Liver (tissue), 9 donors: ENCODE measurements around the gene TRPM8. TPM values are rescaled to one million over a fixed set of nuclear protein-coding genes. Genes with fewer than 3 reads are reported as not detected.

Experiments
- DNase-seq: peaks from one replicate; pipeline ENCODE4 v3.0.0-alpha.2; 2017; ENCODE audit warnings: low spot score
- H3K27ac ChIP-seq, 2 donors: one replicate each; pipeline ENCODE4 v1.7.0; 2013; ENCODE audit warnings: inconsistent platforms in 2 of 2, low read length in 2 of 2, control low read depth in 1 of 2, low read depth in 1 of 2, mild to moderate bottlenecking in 1 of 2
- H3K27me3 ChIP-seq, 4 donors: one replicate each; pipeline versions ENCODE4 v1.6.1 to v1.7.0; 2013; ENCODE audit warnings: low read length in 3 of 4, inconsistent platforms in 1 of 4, mild to moderate bottlenecking in 1 of 4, moderate library complexity in 1 of 4; ENCODE audit not compliant: control insufficient read depth in 4 of 4, insufficient read depth in 4 of 4
- H3K36me3 ChIP-seq, 4 donors: one replicate each; pipeline versions ENCODE4 v1.6.1 to v1.7.0; 2013; ENCODE audit warnings: low read length in 3 of 4, mild to moderate bottlenecking in 3 of 4, low read depth in 1 of 4, moderate library complexity in 1 of 4; ENCODE audit not compliant: control insufficient read depth in 4 of 4, insufficient read depth in 3 of 4
- H3K4me1 ChIP-seq, 4 donors: one replicate each; pipeline versions ENCODE4 v1.6.1 to v1.7.0; 2013; ENCODE audit warnings: low read length in 3 of 4, mild to moderate bottlenecking in 3 of 4, moderate library complexity in 1 of 4; ENCODE audit not compliant: control insufficient read depth in 4 of 4, insufficient read depth in 4 of 4
- H3K4me3 ChIP-seq, 3 donors: one replicate each; pipeline versions ENCODE4 v1.6.1 to v1.7.0; 2013; ENCODE audit warnings: low read length in 3 of 3, control low read depth in 1 of 3, low read depth in 1 of 3, mild to moderate bottlenecking in 1 of 3
- H3K9ac ChIP-seq, 2 donors: one replicate each; pipeline ENCODE4 v1.7.0; 2013; ENCODE audit warnings: low read length in 2 of 2, mild to moderate bottlenecking in 2 of 2, moderate library complexity in 2 of 2, control low read depth in 1 of 2, low read depth in 1 of 2
- H3K9me3 ChIP-seq, 4 donors: one replicate each; pipeline versions ENCODE4 v1.6.1 to v1.7.0; 2013; ENCODE audit warnings: low read length in 3 of 4; ENCODE audit not compliant: control insufficient read depth in 4 of 4
- ATF3 ChIP-seq: IDR thresholded peaks from 2 replicates; pipeline ENCODE4 v1.6.1; 2016; ENCODE audit warnings: antibody characterized with exemption
- CTCF ChIP-seq: fragments of 150-350 bp; IDR thresholded peaks from 2 replicates; pipeline ENCODE4 v1.5.1; 2017; ENCODE audit warnings: improper control_type of control experiment, low read depth, low read length; ENCODE audit not compliant: missing input control
- EGR1 ChIP-seq, 2 donors: IDR thresholded peaks; 2 replicates each; pipeline ENCODE4 v1.6.1; 2016 to 2018; ENCODE audit warnings: antibody characterized with exemption in 2 of 2, low read depth in 2 of 2
- FOXA1 ChIP-seq: IDR thresholded peaks from 2 replicates; pipeline ENCODE4 v1.6.1; 2016; ENCODE audit warnings: antibody characterized with exemption
- FOXA2 ChIP-seq: IDR thresholded peaks from 2 replicates; pipeline ENCODE4 v1.6.1; 2016; ENCODE audit warnings: antibody characterized with exemption
- GABPA ChIP-seq, 2 donors: IDR thresholded peaks in 1 of 2; conservative IDR thresholded peaks in 1 of 2; 2 replicates each; pipeline ENCODE4 v1.6.1; 2016; ENCODE audit warnings: antibody characterized with exemption in 2 of 2, mild to moderate bottlenecking in 1 of 2, moderate library complexity in 1 of 2
- HNF4A ChIP-seq, 2 donors: conservative IDR thresholded peaks; 2 replicates each; pipeline ENCODE4 v1.6.1; 2016; ENCODE audit warnings: antibody characterized with exemption in 2 of 2, mild to moderate bottlenecking in 2 of 2
- HNF4G ChIP-seq: IDR thresholded peaks from 2 replicates; pipeline ENCODE4 v1.6.1; 2016; ENCODE audit warnings: antibody characterized with exemption
- JUND ChIP-seq, 2 donors: IDR thresholded peaks; 2 replicates each; pipeline ENCODE4 v1.6.1; 2016; ENCODE audit warnings: antibody characterized with exemption in 2 of 2
- MAX ChIP-seq: IDR thresholded peaks from 2 replicates; pipeline ENCODE4 v1.6.1; 2016; ENCODE audit warnings: antibody characterized with exemption
- NR2F2 ChIP-seq: IDR thresholded peaks from 2 replicates; pipeline ENCODE4 v1.6.1; 2016; ENCODE audit warnings: antibody characterized with exemption
- RAD21 ChIP-seq, 2 donors: IDR thresholded peaks; 2 replicates each; pipeline ENCODE4 v1.6.1; 2016; ENCODE audit warnings: antibody characterized with exemption in 2 of 2, mild to moderate bottlenecking in 2 of 2
- REST ChIP-seq: IDR thresholded peaks from 2 replicates; pipeline ENCODE4 v1.6.1; 2016; ENCODE audit warnings: antibody characterized with exemption, mild to moderate bottlenecking
- RXRA ChIP-seq, 2 donors: IDR thresholded peaks; 2 replicates each; pipeline ENCODE4 v1.6.1; 2017 to 2018; ENCODE audit warnings: antibody characterized with exemption in 2 of 2, mild to moderate bottlenecking in 1 of 2
- SP1 ChIP-seq: IDR thresholded peaks from 2 replicates; pipeline ENCODE4 v1.6.1; 2018; ENCODE audit warnings: antibody characterized with exemption, mild to moderate bottlenecking
- TAF1 ChIP-seq: conservative IDR thresholded peaks from 2 replicates; pipeline ENCODE4 v1.6.1; 2016; ENCODE audit warnings: antibody characterized with exemption, mild to moderate bottlenecking
- YY1 ChIP-seq: IDR thresholded peaks from 2 replicates; pipeline ENCODE4 v1.6.1; 2016; ENCODE audit warnings: antibody characterized with exemption, mild to moderate bottlenecking
- WGBS: extraction: QIAGEN DNeasy Blood & Tissue Kit; methylation state at CpG from one replicate; pipeline ENCODE4 v1.1.7; 2013; 5-methylcytosine and 5-hydroxymethylcytosine counted together
- polyA plus RNA-seq, 2 donors: library from polyadenylated mRNA; stranded (reverse) in 1 of 2; unstranded in 1 of 2; fragments of 200-250 nt in 1 of 2; fragments of >200 nt in 1 of 2; fragmentation: Nextera tagmentation in 1 of 2; extraction: Ambion mirVana in 1 of 2; gene quantifications; one replicate each; pipeline versions ENCODE4 v1.2.1 to v1.2.3, GENCODE V29; 2013 to 2015
- total RNA-seq, 2 donors: library from RNA; depleted of rRNA; stranded (reverse); fragments of >200 nt; gene quantifications; one replicate each; pipeline ENCODE4 v1.2.3, GENCODE V29; 2014
- TF ChIP-seq, protein P1 (sequence below): IDR thresholded peaks from 2 replicates; pipeline ENCODE4 v1.6.1; 2016; ENCODE audit warnings: antibody characterized with exemption
- donor health status: healthy.
- donor health status: healthy.
- donor health status: healthy.
- donor health status: healthy.
- donor health status: healthy.

The TRPM8 gene
- total and polyA plus RNA-seq, 4 donors: 1.1 to 79.2 (median 33.2) TPM

DNA sequence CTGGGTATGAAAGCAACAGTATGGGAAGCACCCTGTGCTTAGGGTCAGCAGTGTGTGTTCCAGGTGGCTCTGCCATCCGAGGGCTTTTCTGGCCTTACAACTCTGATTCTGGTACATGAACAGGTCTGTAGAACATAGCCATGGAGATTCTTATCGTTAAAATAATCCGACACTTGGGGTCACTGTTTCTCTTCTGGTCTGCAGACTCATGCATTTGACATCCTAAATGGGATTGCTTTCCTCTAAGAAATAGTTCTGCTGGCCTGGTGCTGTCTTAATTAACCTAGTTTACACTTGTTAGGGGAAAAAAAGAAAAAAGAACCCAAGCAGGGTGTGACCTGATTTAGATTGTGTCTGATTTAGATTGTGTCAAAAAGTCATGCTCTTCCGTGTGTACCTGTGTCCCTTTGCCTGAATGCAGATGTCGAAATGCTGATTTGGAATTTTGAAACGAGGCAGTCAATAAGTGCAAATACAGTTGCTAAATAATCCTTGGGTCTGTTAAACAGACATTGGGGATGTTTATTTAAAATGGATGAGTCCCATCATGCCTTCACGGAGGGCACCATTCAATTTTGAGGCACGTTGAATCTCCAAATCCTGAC lies 59.6 kb downstream of the TRPM8 start (continued):
- TF ChIP-seq REST (no peak), HNF4G (no peak), FOXA1 (peak; percentile 82)

DNA sequence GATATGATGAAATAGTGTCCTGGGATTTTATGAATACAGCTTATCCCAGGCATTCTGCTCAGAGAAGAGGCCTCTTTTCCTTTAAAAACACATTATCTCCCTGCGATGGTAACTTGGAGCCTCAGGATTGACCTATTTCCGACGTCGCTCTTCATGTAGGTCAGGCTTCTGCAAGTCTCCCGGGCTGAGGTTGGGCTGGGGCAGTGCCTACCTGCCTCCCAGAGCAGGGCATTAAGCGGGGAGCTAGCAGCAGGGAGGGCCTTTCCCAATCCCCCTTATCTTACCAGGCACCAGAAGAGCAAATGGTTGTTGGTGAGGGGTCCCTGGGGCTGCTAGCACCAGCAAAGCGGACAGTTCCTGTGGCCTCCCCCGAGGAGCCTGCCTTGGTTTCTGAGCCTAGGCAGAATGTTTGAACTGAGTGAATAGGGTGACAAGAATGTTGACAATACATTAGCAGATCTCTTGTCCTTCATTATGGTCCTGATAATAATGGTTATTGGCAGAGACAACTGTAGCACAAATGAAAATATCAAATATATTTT lies 60.2 kb downstream of the TRPM8 start:
- Histone ChIP-seq H3K4me3 (peak overlapping the region; percentile 35 to 54 (median 37)), H3K9me3 (no peaks in the 10 kb centered on the region), H3K27ac (peak overlapping the region; percentile 80 to 95), H3K9ac (peak overlapping the region; percentile 15 to 59), H3K27me3 (no peaks in the 10 kb centered on the region), H3K36me3 (no peaks in the 10 kb centered on the region), H3K4me1 (peaks cover 5 to 66% (median 34%) of the 10 kb centered on the region in 4 donors)
- TF ChIP-seq RXRA (IDR thresholded peaks at IDR 0.05) (peak in 1 of 2 donors; percentile 1), YY1 (peak; percentile 20), FOXA1 (no peak), NR2F2 (no peak), REST (peak; percentile 95), JUND (IDR thresholded peaks at IDR 0.05) (no peak), MAX (no peak), FOXA2 (no peak), EGR1 (IDR thresholded peaks at IDR 0.05; ENCODE audit: low read depth in 2 of 2) (no peak), HNF4G (no peak), RAD21 (IDR thresholded peaks at IDR 0.05) (no peak), GABPA (IDR thresholded peaks at IDR 0.05 in 1 of 2, conservative IDR thresholded peaks at IDR 0.05 in 1 of 2) (no peak), HNF4A (conservative IDR thresholded peaks at IDR 0.05) (no peak), TAF1 (peak; percentile 32), ATF3 (peak; percentile 6), SP1 (no peak), CTCF (no peak)
- TF ChIP-seq, protein P1, sequence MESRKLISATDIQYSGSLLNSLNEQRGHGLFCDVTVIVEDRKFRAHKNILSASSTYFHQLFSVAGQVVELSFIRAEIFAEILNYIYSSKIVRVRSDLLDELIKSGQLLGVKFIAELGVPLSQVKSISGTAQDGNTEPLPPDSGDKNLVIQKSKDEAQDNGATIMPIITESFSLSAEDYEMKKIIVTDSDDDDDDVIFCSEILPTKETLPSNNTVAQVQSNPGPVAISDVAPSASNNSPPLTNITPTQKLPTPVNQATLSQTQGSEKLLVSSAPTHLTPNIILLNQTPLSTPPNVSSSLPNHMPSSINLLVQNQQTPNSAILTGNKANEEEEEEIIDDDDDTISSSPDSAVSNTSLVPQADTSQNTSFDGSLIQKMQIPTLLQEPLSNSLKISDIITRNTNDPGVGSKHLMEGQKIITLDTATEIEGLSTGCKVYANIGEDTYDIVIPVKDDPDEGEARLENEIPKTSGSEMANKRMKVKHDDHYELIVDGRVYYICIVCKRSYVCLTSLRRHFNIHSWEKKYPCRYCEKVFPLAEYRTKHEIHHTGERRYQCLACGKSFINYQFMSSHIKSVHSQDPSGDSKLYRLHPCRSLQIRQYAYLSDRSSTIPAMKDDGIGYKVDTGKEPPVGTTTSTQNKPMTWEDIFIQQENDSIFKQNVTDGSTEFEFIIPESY: no peak
- 32% methylated on average over 8 of the region's 8 CpGs for WGBS
- DNase-seq: no peak
